Measurements from ENCODE around the gene TMEM174.
"Not testable (repeated sequence)": the region's sequence is repeated elsewhere in the genome, so short reads cannot be mapped to it uniquely, and the experiment has no call there.

TMEM174 gene

GRCh38 chr5:73197637-73198257 is 24.8 kb downstream of the TMEM174 start:
- DNase-seq, result no peak

DNA sequence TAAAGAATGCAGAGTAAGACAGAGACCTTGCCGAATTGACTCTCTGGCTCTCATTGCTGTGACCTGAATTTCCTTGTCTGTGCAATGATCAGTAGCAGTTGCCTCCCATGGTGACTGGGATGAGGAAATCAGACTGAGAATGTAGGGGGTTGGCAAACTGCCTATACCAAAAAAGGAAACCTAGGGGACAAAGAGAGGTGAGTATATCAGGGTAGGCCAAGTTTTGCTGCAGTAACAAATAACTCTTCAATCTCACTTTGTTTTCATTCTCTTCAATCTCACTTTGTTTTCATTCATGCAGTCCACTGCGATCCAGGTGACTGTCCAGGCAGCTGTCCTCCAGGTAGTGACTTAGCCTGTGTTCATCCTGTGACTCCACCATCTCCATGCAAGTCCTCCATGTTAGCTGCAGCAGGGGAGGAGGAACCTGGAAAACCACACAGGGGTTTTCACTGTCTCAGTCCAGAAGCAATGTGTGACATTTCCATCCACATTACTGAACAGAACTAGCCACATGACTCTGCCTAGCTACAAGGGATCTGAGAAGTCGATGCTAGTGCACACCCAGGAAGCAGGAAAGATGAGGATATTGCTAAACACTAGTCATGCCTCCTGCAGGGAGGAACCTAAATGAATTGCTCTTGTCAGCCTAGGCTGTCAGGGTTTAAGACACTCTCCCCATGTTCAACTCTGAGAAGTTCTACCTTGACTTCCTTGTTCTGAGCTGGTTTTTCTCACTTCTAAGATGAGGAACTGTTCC is 26.0 kb downstream of the TMEM174 start:
- no peak for DNase-seq

GRCh38 chr5:73199671-73200070 is 26.7 kb downstream of the TMEM174 start:
- no peak for DNase-seq

DNA sequence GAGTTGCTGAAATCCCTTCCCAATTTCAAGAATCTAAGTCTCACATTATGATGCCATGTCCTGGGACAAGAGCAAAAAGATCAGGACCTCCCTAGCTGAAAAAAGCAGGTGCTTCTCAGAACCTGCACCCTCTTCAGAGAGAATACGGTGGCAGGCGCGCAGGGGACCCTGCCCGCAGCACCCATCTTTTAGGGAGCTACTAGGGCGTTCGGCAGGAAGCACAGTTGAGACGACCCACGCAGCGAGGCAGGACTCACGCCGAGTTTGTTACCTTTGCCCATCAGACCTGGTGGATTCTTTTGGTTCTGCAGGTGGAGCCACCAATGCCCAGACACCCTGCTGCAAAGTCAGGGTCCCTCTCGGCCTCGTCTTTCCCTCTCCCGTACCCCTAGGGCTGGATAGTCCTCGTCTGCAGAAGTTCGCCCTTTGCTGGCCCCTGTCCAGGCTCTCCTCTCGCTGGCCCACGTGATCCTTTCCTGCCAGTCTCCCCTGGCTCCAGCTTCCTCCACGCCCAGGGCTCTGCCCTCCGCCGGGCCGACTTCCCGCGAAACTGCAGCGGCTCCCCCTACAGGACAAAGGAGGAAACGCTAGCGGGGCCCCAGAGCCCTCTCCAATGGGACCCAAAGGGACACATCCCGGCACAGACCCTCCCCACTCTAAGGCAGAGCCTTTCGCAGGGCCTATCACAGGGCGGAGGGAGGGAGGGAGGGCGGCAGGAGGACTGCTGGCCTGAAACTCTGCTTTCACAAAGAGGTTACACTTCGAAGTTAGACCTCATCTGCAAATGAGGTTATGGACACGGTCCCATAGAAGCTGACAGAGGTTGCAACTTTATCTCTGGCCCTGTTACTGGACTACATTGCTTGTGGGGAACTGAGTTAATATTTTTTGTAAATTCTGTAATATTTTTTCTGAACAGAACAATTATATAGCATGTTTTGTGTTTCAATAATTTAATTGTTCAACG is 28.8 kb downstream of the TMEM174 start:
- DNase-seq, result peak; percentile 85

DNA sequence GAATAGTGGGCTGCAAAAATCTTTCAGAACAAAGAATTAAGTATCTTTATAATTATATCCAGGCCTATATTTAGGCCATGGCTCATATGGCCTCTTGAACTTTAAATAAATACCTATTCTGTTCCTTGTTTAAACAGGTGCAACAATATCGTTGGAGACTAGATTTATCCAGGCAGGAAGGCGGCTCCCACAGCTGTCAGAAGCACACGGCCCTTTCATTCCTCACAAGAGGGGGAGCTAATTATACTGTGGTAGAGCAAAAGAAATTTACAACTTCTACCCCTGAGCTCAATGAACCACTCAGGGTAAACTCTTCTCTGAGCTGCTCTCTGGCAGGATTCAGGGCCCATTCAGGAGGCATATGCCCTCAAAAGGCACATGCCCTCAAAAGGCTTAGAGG is 31.3 kb downstream of the TMEM174 start:
- no peak for DNase-seq

GRCh38 chr5:73204733-73205132 is 31.7 kb downstream of the TMEM174 start:
- DNase-seq, result no peak

GRCh38 chr5:73205305-73205704 is 32.3 kb downstream of the TMEM174 start:
- no peak for DNase-seq

DNA sequence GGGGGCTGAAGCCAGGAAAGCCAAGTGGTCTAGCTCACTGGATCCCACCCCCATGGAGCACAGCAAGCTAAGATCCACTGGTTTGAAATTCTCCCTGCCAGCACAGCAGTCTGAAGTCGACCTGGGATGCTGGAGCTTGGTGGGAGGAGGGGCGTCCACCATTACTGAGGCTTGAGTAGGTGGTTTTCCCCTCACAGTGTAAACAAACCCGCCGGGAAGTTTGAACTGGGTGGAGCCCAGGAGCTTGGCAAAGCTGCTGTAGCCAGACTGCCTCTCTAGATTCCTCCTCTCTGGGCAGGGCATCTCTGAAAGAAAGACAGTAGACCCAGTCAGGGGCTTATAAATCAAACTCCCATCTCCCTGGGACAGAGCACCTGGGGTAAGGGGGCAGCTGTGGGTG is 34.2 kb downstream of the TMEM174 start:
- DNase-seq, result not testable (repeated sequence)

- not testable (repeated sequence) for DNase-seq
Measured at GRCh38 chr5:73209075-73209474, 36.1 kb downstream of the TMEM174 start.

GRCh38 chr5:73212693-73213092 is 39.7 kb downstream of the TMEM174 start:
- not testable (repeated sequence) for DNase-seq

DNA sequence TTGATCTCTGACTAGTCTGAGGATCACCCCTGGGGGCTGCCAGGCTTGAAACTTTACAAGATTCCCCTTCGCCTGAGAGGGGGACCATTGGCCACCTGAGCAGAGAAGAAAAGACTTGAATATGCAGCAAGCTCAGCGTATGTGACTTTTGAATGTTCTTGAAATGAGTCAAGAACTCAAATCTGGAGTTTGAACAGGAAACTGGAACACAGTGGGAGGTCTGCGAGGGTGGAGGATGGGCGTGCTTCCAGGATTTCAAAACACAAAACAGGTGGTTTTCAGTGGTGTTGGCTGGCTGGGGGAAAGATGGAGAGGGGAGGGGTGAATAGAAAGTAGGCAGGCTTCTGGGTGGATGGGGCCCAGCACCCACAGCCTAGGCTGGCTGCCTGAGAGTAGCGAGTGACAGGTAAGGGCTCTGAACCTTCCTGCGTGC is 40.6 kb downstream of the TMEM174 start:
- DNase-seq, result peak; percentile 27

GRCh38 chr5:73214306-73214705 is 41.3 kb downstream of the TMEM174 start:
- no peak for DNase-seq

GRCh38 chr5:73214996-73215395 is 42.0 kb downstream of the TMEM174 start:
- no peak for DNase-seq

DNA sequence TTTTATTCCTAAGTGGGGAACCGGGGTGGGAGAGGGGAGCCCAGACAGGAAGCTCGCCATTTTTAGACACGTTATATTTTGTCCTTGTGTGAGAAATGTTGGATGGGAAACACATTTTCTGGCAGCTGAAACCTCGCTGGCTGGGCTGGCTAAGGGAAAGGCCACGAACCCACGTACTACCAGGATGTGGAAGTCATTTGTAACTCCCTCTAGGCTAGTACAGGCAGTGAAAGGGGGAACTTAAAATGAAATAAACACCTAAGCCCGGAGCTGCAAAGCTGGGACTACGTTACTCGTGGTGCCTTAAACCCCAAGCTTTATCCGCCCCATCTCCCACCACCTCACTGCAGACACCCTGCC is 42.5 kb downstream of the TMEM174 start:
- DNase-seq, result no peak

DNA sequence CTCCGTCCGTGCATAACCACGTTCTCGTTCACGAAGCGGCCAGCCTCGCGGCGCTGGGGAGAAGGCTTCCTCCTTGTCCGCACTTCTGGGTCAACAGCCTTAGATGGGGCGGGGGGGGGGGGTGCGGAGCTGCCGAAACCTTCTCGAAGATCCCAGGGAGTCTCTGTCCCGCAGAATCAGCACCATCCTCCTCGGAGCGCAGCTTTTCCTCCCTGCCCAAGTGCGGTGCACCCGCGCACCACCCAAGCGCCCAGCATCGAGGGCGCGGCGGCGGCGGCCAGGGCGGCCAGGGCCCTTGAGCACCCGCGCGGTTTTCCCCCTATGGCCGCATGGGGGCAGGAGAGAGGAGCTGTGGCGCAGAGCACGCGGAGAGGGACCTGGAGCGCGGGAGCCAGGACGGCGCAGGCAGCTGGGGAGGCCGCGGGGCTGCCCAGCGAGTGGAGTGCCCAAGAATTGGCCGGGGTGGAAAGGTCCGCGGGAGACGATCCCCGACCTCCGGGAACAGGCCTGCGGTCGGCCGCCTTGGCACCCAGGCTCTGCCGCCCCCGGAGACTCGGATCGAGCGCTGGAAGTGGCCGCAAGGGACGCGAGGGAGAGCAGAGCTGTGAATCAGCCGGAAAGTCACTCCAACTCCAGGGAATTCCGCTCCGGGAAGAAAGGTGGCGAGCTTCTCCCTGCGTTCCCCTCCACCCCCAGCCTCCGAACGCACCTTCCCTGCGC is 43.1 kb downstream of the TMEM174 start:
- DNase-seq, result peak; percentile 80

GRCh38 chr5:73218552-73219171 is 45.7 kb downstream of the TMEM174 start:
- no peak for DNase-seq

DNA sequence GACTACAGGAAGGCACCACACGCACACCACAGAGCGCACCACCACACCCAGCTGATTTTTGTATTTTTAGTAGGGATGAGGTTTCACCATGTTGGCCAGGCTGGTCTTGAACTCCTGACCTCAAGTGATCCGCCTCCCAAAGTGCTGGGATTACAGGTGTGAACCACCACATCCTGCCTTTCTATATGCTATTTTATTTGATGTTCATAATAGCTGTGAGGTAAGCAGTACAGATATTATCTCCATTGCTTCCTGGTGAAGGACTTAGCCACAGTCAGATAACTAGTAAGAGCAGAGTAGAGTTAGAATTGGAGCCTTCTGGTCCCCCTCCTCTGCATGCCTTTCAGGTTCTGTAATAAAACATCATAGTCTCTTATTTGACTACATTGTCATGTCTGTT is 46.3 kb downstream of the TMEM174 start:
- DNase-seq, result not testable (repeated sequence)

DNA sequence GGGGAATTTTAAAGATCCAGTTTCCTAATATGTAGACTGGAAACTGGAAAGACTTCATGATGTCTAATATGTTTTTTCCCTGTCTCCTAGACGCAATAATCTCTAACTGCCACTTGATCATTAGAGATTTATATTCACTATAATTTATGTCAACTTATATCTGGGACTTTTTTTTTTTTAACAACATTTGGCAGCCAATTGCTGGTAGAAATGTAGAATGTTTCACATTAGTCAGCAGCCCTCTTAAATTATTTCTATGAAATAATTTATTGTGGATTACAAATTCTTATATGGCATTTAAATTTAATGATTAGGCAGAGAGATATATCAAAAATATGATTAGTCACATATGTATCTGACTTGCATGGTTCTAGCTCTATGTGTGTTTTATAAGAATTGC is 48.2 kb downstream of the TMEM174 start:
- DNase-seq, result no peak

DNA sequence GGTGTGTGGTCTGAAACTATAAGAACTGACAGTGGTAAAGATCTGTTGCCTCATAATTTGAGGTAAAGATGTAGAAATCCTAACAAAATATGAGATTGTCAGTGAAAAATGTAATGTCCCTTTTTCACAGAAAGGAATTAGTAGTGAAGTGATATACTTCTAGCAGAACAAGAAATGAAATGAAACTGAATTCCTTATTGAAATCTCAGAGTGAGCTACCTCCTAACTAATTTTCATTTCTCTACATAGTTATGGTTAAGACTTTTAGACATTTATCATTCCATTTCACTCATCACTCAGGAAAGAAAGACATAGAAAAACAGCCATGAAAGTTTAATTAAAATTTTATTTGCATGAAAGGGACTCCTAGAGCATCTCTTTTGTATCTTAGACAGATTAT is 48.7 kb downstream of the TMEM174 start:
- no peak for DNase-seq

DNA sequence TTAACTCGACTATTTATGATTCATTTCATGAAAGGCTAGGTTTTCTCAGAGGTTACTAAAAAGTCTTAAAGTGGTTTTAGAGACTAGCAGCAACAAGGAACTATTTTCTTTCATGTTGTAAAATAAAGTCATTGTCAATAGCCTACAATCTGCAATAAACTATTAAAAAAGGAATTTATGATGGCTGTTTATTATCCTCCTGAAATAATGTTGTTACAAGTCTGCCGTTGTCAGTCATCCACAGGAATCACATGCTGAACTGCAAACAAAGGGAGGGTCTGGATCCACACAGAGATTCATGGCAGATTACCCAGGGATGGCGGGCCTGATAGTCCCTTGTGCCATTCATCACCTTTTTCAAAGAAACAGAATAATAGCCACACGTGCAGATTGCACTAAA is 49.2 kb downstream of the TMEM174 start:
- no peak for DNase-seq

Measured in stimulated activated CD8-positive, alpha-beta memory T cell treated with anti-CD3 and anti-CD28 coated beads, Interleukin-4, amount 100 ng/mL, for 48 hours (primary cell).